Body of pancreas (tissue), 4 donors: ENCODE measurements around the gene NELL2.

ENCODE experiments used
- CTCF ChIP-seq, 7 experiments: fragments of 450-650 bp in 4 of 7; fragments of 200-600 bp in 3 of 7; sonication (generic) in 3 of 7; IDR thresholded peaks; one replicate each; pipeline ENCODE4 v1.5.1; 2016 to 2019; ENCODE audit warnings: antibody characterized with exemption in 7 of 7
- POLR2A ChIP-seq, 3 donors: fragments of 450-650 bp; IDR thresholded peaks; one replicate each; pipeline ENCODE4 v1.6.1; 2016; ENCODE audit warnings: antibody characterized with exemption in 3 of 3, mild to moderate bottlenecking in 2 of 3

GRCh38 chr12:44717612-44718011, 158.5 kb downstream of the NELL2 start:
- TF ChIP-seq CTCF (IDR thresholded peaks at IDR 0.05) (no peak), POLR2A (IDR thresholded peaks at IDR 0.05) (no peak)
